Activated CD4-positive, alpha-beta memory T cell treated with anti-CD3 and anti-CD28 coated beads for 36 hours (primary cell): ENCODE data around the gene LEFTY2. TPM values are rescaled to one million over a fixed set of nuclear protein-coding genes. Genes with fewer than 3 reads are reported as not detected.
"Not testable (repeated sequence)": the region's sequence is repeated elsewhere in the genome, so short reads cannot be mapped to it uniquely, and the experiment has no call there.

Experiments
- CTCF ChIA-PET: fragments of 350-600 bp; sonication (Branson Sonifier 250); formaldehyde crosslinking; loops from one replicate; lab custom pipeline; 2021; ENCODE audit warnings: antibody characterized with exemption, inconsistent platforms; lab: Charles Lee
- POLR2A ChIA-PET: fragments of 350-600 bp; sonication (Branson Sonifier 250); formaldehyde crosslinking; loops from one replicate; lab custom pipeline; 2021; ENCODE audit warnings: antibody characterized with exemption; lab: Charles Lee
- DNase-seq: peaks from one replicate; pipeline ENCODE4 v3.0.0-alpha.2; 2020
- H3K27ac Mint-ChIP-seq: one replicate; pipeline ENCODE4 v1.8.0; 2021; ENCODE audit warnings: mixed read lengths
- H3K27me3 Mint-ChIP-seq: one replicate; pipeline ENCODE4 v1.8.0; 2021; ENCODE audit warnings: mixed read lengths
- H3K36me3 Mint-ChIP-seq: one replicate; pipeline ENCODE4 v1.8.0; 2021; ENCODE audit warnings: mixed read lengths
- H3K4me1 Mint-ChIP-seq: one replicate; pipeline ENCODE4 v1.8.0; 2021; ENCODE audit warnings: low read depth, mixed read lengths
- H3K4me3 Mint-ChIP-seq: one replicate; pipeline ENCODE4 v1.8.0; 2021; ENCODE audit warnings: mild to moderate bottlenecking, mixed read lengths
- H3K9me3 Mint-ChIP-seq: one replicate; pipeline ENCODE4 v1.8.0; 2021; ENCODE audit warnings: mixed read lengths
- intact Hi-C: fragments of 100-400 bp; cut with micrococcal nuclease; formaldehyde crosslinking; loops from one replicate; pipeline ENCODE4 v1.15.1; 2023
- total RNA-seq, 2 experiments: library from RNA; stranded (reverse); gene quantifications; one replicate each; pipeline ENCODE4 v1.2.3, GENCODE V29; 2021

LEFTY2 gene
- total RNA-seq, 2 experiments from 2014 or later, result not detected

DNA sequence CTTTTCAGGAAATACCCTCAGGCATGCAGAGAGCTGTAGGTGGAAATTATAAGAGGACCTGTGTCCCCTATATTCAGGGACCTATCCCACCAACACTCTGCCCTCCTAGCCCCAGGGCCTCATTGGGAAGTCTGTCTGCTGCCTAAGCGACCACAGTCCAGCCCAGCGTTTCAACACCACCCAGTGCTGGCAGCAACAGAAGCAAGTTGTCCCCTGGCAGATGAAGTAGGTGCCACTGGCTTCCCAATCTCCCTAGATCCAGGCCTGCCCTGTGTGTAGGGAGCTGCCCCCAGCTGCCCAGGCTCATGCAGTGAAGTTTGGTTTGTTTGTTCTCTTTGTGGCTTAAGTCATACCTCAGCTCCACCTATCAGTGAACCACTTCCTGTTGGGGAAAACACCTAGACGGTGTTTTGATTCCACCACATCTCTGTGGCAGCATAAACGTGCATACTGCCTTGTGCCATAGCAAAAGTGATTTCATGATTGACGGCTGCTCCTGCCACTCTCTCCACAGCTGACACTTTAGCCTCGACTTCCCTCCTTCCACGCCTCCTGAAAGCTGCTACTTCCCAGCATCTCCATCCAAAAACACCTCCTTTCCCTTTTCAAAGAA, 44.0 kb downstream of the LEFTY2 start:
- DNase-seq, result peak; percentile 83
- Mint-ChIP-seq H3K36me3 (no peaks in the 10 kb centered on the region), H3K9me3 (no peaks in the 10 kb centered on the region), H3K27ac (peak overlapping the region; percentile 85), H3K4me3 (peak overlapping the region; percentile 54), H3K4me1 (peaks cover 37% of the 10 kb centered on the region), H3K27me3 (no peaks in the 10 kb centered on the region)
- ChIA-PET POLR2A (interaction anchor here (0.8 to 2.8 kb wide), 4 partner anchors 15 to 452 kb away, joined by 3 to 34 read pairs (median 9); partner anchors contain the start of genes PYCR2, SRP9 and TMEM63A), CTCF (interaction anchor here (1.0 to 2.8 kb wide), 8 partner anchors 11 to 422 kb away, joined by 3 to 24 read pairs (median 9); partner anchors contain the start of genes SRP9 and TMEM63A)
- intact Hi-C loops, result loop anchor here (1.0 to 5.0 kb wide), 4 partner anchors 16 to 120 kb away; partner anchors contain the start of genes PYCR2 and SRP9

DNA sequence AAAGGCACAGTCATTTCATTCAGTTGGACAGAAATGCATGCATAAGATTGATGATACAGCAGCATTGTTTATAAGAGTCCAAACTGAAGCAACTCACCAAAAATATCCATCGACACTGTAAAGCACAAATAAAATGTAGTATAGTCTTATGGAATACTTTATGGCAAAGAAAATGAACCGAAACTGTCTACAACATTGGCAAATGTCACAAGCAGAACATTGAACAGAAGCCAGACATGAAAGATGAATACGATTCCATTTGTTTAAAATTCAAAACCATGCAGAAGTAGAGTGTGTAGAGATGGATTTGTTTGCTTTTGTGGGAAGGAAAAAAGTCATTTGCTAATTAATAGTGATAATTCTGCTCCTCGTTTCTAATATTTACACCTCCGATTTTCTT, 44.5 kb downstream of the LEFTY2 start:
- no peaks in the 10 kb centered on the region for H3K27me3 Mint-ChIP-seq
- peaks cover 37% of the 10 kb centered on the region for H3K4me1 Mint-ChIP-seq
- POLR2A ChIA-PET, result interaction anchor here (0.8 to 2.8 kb wide), 4 partner anchors 15 to 452 kb away, joined by 3 to 34 read pairs (median 9); partner anchors contain the start of genes PYCR2, SRP9 and TMEM63A
- no peak for DNase-seq
- peak overlapping the region; percentile 85 for H3K27ac Mint-ChIP-seq
- no peaks in the 10 kb centered on the region for H3K9me3 Mint-ChIP-seq
- CTCF ChIA-PET, result interaction anchor here (1.3 to 2.8 kb wide), 7 partner anchors 13 to 422 kb away, joined by 4 to 24 read pairs (median 9); partner anchors contain the start of genes SRP9 and TMEM63A
- no peaks in the 10 kb centered on the region for H3K36me3 Mint-ChIP-seq
- intact Hi-C loops, result loop anchor here (5.0 kb wide), 1 partner anchor 119 kb away; the partner anchor contains the start of gene SRP9
- H3K4me3 Mint-ChIP-seq, result peak overlapping the region; percentile 54

DNA sequence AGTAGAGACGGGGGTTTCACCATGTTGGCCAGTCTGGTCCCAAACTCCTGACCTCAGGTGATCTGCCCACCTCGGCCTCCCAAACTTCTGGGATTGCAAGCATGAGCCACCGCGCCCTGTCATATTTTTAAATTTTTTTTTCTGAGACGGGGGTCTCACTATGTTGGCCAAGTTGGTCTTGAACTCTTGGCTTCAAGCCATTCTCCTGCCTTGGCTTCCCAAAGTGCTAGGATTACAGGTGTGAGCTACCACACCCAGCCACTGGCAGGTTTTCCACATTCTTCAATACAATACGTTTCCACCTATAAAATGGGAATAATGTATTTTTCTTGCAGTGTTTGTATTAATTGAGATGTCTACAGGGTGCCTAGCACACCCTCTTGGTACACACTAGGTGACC, 48.7 kb downstream of the LEFTY2 start:
- no peaks in the 10 kb centered on the region for H3K27me3 Mint-ChIP-seq
- CTCF ChIA-PET, result interaction anchor here (0.7 to 1.3 kb wide), 2 partner anchors 9 to 10 kb away, joined by 3 read pairs; partner anchors contain the start of gene TMEM63A
- no peak overlapping the region for H3K27ac Mint-ChIP-seq
- H3K4me3 Mint-ChIP-seq, result no peak overlapping the region
- intact Hi-C loops, result no loop called here
- DNase-seq, result no peak
- no peaks in the 10 kb centered on the region for H3K9me3 Mint-ChIP-seq
- H3K4me1 Mint-ChIP-seq, result peaks cover 17% of the 10 kb centered on the region
- no peaks in the 10 kb centered on the region for H3K36me3 Mint-ChIP-seq
- POLR2A ChIA-PET, result no interaction called here

DNA sequence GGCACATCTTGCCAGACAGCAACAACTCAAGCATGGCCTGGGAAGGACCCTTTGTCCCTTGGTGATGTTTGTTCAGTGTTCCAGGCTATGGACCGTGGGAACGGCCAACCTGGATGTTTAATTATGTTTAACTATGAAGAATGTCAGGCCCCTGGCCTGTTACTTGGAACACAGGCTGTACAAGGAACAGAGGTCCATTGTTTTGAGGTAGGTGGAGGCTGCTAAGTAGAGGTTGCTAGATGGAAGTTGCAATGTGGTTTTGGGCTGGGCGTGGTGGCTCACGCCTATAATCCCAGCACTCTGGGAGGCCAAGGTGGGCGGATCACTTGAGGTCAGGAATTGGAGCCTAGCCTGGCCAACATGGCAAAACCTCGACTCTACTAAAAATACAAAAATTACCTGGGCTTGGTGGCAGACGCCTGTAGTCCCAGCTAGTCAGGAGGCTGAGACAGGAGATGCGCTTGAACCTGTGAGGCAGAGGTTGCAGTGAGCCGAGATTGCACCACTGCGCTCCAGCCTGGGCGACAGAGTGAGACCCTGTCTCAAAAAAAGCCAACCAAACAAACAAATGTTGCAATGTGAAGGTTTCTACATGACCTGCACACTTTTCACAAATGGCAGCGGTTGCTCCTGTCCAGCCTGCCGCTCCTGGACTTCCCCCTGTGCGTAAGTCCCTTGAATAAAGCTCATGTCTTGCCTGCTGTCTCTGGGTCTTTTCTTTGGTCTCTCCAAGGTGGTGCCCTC, 49.6 kb downstream of the LEFTY2 start:
- no peak overlapping the region for H3K4me3 Mint-ChIP-seq
- CTCF ChIA-PET, result no interaction called here
- POLR2A ChIA-PET, result no interaction called here
- peaks cover 8% of the 10 kb centered on the region for H3K4me1 Mint-ChIP-seq
- DNase-seq, result no peak
- no peaks in the 10 kb centered on the region for H3K36me3 Mint-ChIP-seq
- H3K27me3 Mint-ChIP-seq, result no peaks in the 10 kb centered on the region
- intact Hi-C loops, result no loop called here
- no peaks in the 10 kb centered on the region for H3K9me3 Mint-ChIP-seq
- H3K27ac Mint-ChIP-seq, result no peak overlapping the region

DNA sequence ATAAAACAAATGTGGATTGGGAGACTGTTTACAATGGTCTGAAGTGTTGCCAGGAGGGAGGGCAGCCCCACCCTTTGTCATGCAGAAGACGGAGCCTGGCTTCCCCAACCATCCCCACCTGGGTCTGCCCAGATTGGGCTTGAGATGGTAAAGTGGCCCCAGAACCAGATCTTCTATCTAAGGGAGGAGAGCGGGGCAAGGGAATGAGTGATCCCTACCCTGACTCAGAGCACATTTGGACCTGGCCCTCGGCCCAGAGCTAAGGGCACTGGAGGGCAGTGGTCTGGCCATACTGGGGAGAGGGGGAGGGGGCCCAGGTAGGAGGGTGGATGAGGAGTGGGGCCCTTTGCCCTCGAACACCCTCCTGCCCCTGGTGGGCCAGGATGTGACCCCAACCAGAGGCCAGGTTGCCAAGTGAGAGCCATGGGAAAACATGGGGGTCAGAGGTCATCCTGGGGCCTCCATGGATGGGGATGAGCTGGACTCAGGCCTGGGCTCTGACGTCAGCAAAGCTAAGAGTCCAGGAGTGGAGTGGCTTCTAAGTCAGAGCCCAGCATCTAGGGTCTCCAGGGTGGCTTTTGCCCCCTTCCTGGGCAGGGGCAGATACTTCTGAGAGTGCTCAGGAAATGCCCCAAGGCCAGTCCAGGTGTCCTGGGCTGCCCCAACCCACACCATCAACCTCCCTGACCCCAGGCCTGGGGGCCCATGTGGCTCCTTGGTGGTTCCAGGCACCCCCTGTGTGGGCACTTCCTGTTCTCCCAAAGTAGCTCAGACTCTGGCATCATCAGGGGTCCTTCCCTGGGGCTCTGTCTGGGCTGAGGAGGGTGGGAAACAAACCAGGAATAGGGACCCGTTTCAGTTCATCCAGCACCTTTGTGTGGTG, 50.4 kb downstream of the LEFTY2 start:
- CTCF ChIA-PET, result no interaction called here
- no peaks in the 10 kb centered on the region for H3K9me3 Mint-ChIP-seq
- POLR2A ChIA-PET, result no interaction called here

DNA sequence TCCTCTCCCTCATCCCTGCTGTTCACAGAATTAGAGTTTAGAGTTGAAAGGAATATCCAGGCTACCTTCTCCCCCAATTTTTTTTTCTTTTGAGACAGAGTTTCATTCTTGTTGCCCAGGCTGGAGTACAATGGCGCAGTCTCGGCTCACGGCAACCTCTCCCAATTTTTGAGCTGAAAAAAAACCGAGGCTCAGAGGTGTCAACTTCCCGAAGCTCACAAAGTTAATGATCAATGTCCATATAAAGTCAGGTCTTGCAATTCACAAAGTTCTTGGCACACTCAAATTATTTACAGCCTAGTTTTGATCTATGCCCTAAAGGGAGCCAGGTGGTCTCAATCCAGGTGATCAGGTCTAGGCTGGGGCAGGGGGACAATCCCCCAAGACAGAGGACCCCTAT, 51.3 kb downstream of the LEFTY2 start:
- H3K9me3 Mint-ChIP-seq, result no peaks in the 10 kb centered on the region
- intact Hi-C loops, result no loop called here
- H3K4me3 Mint-ChIP-seq, result no peak overlapping the region
- H3K36me3 Mint-ChIP-seq, result no peaks in the 10 kb centered on the region
- H3K27me3 Mint-ChIP-seq, result no peaks in the 10 kb centered on the region
- no peak overlapping the region for H3K27ac Mint-ChIP-seq
- POLR2A ChIA-PET, result no interaction called here
- no peaks in the 10 kb centered on the region for H3K4me1 Mint-ChIP-seq
- DNase-seq, result no peak
- CTCF ChIA-PET, result no interaction called here

More for the DNA sequence above, 50.4 kb downstream of the LEFTY2 start:
- no peak overlapping the region for H3K27ac Mint-ChIP-seq
- no peak for DNase-seq
- H3K4me3 Mint-ChIP-seq, result no peak overlapping the region
- H3K27me3 Mint-ChIP-seq, result no peaks in the 10 kb centered on the region
- H3K36me3 Mint-ChIP-seq, result no peaks in the 10 kb centered on the region
- H3K4me1 Mint-ChIP-seq, result no peaks in the 10 kb centered on the region
- intact Hi-C loops, result no loop called here

DNA sequence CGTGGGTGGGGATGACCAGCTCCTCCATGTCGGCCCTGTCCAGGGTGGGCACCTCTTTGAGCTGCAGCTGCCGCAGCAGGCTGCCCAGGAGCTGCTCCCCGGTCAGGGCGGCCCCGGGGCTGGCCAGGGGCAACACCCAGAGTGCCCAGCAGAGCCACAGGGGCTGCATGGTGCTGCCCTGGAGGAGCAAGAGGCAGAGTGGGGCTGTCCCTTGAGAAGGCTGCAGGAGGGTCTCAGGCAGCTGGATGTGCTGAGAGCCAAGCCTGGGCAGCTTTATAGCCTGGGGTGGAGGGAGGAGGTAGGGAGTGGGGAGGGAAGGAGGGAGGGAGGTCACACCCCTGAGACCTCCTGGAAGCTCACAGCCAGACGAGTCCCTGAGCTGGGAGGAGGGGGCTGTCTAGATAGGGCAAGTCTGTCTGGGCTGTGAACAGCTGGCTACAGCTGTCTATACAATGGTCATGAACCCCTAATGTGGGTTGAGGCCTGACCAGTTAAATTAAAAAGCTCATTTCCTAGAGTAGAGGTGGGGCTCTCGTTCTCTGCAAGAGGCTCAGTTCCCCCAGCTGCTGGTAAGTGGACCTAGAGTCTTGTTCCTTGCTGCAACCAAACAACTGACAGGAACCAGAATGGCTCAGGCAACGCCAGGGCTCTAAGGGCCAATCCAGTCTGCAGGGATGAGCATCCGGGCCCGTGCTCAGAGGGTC, 52.0 kb downstream of the LEFTY2 start, which contains the start of gene LEFTY1:
Gene LEFTY1 (minus strand): TSS at position 249 of the 704 bp plus-strand sequence. CDS start 80 bp downstream, at position 169.
- Mint-ChIP-seq H3K36me3 (no peaks in the 10 kb centered on the region), H3K4me1 (peaks cover under 1% of the 10 kb centered on the region), H3K4me3 (no peak within 1 kb of the TSS), H3K27ac (no peak within 1 kb of the TSS), H3K27me3 (no peaks in the 10 kb centered on the region), H3K9me3 (no peaks in the 10 kb centered on the region)
- intact Hi-C loops, result no loop called here
- POLR2A ChIA-PET, result interaction anchor here (0.6 kb wide), 1 partner anchor 13 kb away, joined by 3 read pairs; no protein-coding TSS in a partner anchor
- CTCF ChIA-PET, result interaction anchor here (1.3 kb wide), 1 partner anchor 10 kb away, joined by 3 read pairs; no protein-coding TSS in a partner anchor
- no peak for DNase-seq

DNA sequence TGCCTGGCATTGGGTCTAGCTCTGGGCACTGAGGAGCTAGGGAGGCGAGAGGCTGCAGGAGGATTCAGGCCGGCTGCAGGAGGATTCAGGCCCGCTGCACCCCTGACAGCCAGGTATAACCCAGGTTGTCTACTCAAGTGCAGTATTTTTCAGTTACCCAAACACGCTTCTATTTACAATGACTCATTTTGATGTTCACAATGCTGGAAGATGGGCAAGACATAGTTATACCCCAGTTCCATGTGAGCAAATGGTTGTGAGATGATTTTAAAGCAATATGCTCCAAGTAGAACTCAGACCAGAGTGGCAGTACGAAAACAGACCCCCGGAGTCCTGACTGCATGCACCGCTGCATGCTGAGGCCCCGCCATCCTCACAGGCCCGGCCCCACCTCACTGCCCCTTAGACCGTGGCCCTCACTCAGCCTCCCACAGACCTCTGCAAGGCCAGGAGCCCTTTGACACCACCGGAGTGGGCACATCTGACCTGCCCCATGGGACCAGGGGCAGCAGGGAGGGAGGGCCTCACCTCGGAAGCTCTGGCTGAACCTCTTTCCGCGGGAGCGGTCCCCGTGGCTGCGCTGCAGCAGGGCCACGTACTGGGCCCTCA, 52.6 kb downstream of the LEFTY2 start:
- no peak for DNase-seq
- no peak overlapping the region for H3K4me3 Mint-ChIP-seq
- intact Hi-C loops, result no loop called here
- no peaks in the 10 kb centered on the region for H3K27me3 Mint-ChIP-seq
- no peaks in the 10 kb centered on the region for H3K9me3 Mint-ChIP-seq
- H3K4me1 Mint-ChIP-seq, result peaks cover 6% of the 10 kb centered on the region
- POLR2A ChIA-PET, result no interaction called here
- no peak overlapping the region for H3K27ac Mint-ChIP-seq
- CTCF ChIA-PET, result interaction anchor here (1.3 kb wide), 1 partner anchor 10 kb away, joined by 3 read pairs; no protein-coding TSS in a partner anchor
- H3K36me3 Mint-ChIP-seq, result no peaks in the 10 kb centered on the region

DNA sequence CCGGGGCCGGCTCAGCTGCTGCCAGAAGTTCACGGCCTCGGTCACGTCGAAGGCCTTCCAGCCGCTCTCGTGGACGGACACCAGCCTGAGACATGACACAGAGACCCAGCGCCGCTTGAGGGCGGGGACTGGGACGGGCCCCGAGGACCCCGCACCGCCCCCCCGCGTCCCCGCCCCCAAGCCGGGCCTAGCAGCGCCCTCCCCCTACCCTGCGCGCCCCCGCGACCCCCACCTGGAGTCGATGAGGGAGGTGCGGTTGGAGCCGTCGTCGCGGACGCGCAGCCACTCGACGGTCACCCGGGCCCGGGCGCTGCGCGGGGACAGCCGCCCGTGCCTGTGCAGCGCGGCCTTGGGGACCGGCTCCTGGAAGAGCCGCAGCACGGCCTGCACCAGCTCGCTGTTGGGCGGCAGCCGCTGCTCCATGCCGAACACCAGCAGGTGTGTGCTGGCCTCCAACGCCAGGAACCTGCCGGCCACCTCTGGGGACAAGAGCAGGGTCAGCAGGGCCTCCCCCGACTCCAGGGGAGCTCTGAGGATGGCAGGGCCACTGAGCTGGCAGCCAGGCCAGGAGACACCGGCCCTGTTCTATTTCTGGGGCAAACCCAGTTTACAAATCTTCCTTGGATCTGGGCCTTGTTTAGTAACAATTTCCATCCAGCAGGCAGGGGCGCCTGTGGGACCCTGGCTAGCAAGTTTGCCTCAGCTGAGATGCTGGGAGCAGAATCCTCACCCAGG, 53.3 kb downstream of the LEFTY2 start:
- POLR2A ChIA-PET, H3K27ac Mint-ChIP-seq, H3K36me3 Mint-ChIP-seq, intact Hi-C loops, H3K4me1 Mint-ChIP-seq, DNase-seq, H3K27me3 Mint-ChIP-seq, H3K4me3 Mint-ChIP-seq, H3K9me3 Mint-ChIP-seq: not testable (repeated sequence)
- CTCF ChIA-PET, result interaction anchor here (0.9 to 1.3 kb wide), 2 partner anchors 9 to 23 kb away, joined by 3 read pairs; no protein-coding TSS in a partner anchor

DNA sequence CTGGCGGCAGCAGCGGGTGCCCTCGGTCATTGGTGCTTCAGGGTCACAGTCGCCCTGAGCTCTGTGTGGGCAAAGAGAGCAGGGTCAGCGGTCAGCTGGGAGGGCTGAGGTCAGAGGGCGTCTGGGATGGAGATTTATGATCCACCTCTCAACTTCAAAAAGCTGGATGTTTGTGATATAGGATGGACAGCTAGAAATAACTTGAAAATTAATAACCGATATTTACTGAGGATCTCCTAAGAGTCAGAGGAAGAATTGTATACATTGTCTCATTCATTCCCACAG, 54.0 kb downstream of the LEFTY2 start:
- no peak for DNase-seq
- no peak overlapping the region for H3K4me3 Mint-ChIP-seq
- H3K27ac Mint-ChIP-seq, result no peak overlapping the region

More for the DNA sequence above, 54.0 kb downstream of the LEFTY2 start:
- Mint-ChIP-seq H3K27me3 (no peaks in the 10 kb centered on the region), H3K36me3 (no peaks in the 10 kb centered on the region), H3K9me3 (no peaks in the 10 kb centered on the region), H3K4me1 (peaks cover 9% of the 10 kb centered on the region)
- intact Hi-C loops, result no loop called here
- CTCF ChIA-PET, result interaction anchor here (0.9 kb wide), 1 partner anchor 24 kb away, joined by 3 read pairs; no protein-coding TSS in a partner anchor
- POLR2A ChIA-PET, result no interaction called here
